Measurements from ENCODE around the gene HS2ST1.

HS2ST1 gene

DNA sequence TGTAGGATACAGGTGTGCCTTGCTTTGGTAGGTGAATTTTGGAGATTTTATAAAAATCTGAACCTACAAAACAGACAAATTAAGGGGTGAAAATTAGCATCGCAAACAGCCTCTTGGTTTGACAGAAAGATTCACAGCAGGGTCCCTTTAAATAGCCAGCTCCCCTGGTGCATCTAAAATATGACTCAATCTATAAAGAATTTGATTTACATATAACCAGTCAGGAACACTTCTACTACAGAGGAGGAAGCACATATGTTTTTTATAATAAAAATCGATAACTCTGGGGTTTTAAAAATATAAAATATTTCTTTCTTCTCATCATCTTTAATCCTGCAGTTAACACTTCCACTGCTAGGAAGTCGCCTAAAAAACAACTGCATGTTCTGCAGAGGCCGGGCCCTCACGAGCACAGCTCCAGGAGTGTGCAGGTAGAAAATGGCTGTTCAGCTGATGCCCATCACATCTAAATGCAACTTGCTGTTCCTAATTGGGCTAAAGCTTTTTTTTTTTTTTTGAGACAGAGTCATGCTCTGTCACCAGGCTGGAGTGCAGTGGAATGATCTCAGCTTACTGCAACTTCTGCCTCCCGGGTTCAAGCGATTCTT, 203.4 kb downstream of the HS2ST1 start:
- DNase-seq = no peak

DNA sequence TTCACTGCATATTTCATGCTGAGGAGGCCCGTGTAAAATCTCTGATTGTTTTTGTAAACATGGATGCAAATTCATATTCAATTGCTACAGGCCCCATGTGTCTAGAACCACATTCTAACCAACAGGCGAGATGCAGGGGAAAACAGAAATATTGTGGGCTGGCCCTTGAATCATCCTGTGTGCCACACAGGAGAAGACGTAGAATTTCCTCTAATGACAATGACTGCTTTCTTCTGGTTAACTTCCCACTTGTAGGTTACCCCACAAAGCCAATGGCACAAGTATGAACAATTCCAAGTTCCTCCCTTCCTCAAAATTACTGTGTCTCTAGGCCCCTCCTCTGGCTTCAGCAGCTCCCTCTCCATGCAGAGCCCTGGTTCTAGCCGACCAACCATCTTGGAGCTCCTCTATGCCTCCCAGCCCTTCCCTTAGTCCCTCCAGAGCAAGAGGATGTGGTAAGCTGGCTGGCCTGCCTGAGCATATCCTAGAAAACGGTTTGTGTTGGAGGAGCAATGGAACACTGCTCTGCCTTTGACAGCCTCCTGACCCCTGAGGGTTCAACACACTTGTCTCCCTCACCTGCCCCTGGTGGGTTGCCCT, 205.2 kb downstream of the HS2ST1 start:
- DNase-seq = no peak

- no peak for DNase-seq
Observed at GRCh38 chr1:87120779-87121178, 206.3 kb downstream of the HS2ST1 start.

- DNase-seq = no peak
Observed at GRCh38 chr1:87121711-87122163, 207.3 kb downstream of the HS2ST1 start.

DNA sequence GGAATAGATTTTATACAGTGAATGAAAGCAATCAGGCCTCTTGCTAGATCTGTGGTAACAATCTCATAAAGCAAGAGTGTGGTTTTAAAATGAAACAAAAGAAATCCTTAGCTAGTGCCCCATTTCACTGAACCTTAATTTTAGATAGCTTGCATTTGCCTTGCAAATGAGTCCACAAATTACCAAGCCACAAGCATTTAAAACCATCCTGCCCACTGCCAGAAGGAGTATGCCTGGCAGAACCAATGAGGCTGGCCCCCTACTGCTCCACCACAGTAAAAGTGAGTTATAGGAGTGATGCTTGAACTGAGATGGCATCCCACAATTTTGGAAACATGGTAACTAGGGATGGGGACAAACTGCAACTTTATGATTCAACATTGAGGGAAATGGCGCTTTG, 207.8 kb downstream of the HS2ST1 start:
- DNase-seq = no peak

- DNase-seq = no peak
Observed at GRCh38 chr1:87123610-87124009, 209.2 kb downstream of the HS2ST1 start.

- no peak for DNase-seq
Observed at GRCh38 chr1:87126886-87127505, 212.6 kb downstream of the HS2ST1 start.

GRCh38 chr1:87127581-87127980, 213.1 kb downstream of the HS2ST1 start:
- DNase-seq = no peak

DNA sequence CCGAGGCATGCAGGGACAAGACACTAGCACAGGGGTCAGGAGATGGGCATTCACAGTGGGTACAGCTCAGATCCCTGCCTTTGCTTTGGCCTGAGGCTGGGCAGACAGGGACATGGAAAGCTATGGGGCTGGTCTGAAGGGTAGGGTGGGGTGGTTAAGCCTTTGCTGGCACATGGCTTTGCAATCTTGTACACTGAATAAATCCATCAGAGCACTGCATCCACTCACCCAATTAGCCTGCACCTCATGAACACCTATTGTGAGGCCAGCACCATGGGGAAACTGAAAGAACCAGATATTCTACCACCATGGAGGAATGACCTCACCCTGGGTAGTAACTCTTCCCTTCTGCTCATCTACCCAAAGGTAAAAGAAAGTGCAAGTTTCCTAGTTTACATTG, 214.6 kb downstream of the HS2ST1 start:
- DNase-seq = no peak

GRCh38 chr1:87129606-87130005, 215.2 kb downstream of the HS2ST1 start:
- DNase-seq = no peak

GRCh38 chr1:87130438-87130837, 216.0 kb downstream of the HS2ST1 start:
- DNase-seq = no peak

DNA sequence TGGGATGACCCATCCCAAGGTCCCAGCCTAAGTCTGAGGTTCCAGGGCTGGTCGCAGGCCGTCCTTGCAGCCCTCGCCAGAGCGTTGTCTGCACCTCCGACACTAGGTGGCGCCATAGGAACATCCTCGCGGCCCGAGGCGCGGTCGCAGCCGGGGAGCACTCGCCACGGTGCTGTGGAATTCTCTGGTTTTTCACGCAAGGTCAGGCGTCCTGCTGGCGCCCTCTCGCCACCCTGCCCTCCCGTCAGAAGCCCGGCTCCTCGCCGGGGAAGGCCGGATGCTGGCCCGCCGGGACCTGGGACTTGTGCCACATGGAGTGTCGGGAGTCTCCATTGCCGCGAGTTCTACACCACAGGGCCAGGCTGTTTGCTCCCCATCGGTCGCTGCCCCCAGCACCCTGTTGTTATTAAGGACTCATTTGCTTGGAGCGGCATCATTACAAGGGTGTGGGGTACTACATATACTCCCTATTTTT, 217.4 kb downstream of the HS2ST1 start:
- peak; percentile 40 for DNase-seq

GRCh38 chr1:87132284-87132870, 217.9 kb downstream of the HS2ST1 start:
- DNase-seq = no peak

DNA sequence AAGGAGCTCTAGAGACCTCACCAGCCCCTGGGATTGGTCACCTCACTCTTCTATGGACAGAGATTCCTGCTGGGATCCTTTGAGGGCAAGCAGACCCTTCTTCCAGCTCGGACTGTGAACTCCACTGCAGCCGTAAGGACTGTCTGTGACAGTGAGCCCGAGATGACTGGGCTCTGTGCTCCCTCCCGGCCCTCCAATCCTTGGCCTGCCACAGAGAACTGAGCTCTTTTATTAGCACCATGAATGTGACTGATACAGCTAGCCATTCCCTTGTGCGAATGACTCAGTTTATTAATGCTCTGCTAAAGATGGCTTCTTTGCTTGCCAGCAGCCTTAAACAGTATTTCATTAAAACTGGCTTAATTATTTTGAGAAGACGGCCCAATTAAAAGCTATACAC, 219.6 kb downstream of the HS2ST1 start:
- no peak for DNase-seq

DNA sequence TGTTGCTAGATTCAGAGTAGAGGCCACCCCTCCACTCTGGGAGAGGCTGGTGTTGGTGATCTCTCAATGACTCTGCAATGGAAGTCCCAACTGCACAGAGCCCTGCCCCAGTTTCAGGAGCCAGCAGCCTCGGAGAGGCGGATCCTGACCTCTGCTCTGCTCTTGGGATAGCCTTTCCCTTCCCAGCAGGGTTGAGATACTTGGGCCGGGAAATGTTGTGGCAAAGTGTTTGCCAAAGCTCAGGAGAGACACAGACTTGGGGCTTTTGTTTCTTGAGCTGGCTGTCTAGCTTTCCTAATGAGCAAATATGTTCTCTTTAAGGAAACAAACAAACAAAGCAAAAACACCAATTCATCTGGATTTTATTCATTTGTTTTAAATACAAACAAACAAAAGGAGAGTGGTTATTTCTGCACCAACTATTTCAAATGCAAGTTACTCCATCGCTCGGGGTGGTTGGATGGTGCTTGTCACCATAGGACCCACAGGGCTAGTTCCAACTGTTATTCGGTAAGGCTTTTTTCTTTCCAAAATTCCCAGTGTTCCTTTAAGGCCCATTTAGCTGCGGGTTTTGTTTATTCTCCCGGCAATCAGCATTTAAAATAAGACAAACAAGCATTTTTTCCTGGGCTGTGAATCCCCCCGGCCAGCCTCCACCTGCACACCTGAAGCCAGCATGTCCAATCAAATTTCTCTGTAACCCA, 220.3 kb downstream of the HS2ST1 start:
- DNase-seq = no peak

DNA sequence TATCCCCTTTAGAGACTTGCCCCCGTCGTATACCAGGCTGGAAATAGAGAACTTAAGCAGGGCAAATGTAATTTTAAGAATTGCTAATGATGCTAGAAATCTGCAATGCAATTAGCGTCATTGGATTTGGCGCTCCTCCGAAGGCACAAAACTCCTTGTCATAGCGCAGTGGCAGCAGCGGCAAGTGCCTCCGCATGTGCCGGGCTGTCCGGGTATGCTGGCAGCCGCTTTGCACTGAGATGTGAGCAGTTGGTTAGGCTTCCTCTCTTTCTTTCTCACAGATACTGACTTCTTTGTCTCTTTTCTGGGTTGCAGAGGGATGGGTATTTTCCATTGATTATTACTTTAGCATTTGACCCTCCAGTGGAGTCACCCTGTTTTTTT, 220.9 kb downstream of the HS2ST1 start:
- DNase-seq = no peak

DNA sequence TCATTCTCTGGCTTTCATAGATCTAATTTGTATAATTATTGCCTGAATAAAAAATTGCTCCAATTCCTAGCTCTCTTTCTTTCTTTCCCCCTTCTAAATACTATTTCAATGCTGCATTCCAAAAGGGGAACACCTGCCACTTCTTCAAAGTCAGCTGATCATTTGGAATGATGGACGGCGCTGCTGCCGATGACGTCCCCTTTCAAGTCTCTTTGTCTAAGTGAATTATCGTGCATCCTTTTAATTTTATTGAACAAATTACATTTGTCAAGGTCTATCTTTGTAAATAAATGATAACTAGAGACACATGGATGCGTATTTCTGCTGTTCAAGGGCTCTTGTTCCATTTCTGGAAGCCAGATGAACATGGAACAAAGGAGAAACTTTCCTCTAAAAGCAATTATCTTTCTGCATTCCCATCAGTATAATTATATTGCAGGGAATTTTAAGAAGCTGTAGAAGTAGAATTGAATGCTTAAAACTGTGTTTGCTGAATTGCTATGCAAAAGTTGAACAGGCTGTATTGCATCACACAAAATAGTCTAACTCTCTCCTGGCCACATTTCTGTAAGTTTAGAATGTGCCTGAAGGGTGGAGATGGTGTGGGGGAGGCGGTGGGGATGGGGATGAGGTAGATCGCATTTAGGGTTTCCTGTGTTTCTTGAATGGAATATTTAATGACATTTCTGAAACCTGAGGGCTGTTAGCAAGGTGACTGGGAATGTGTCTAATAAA, 222.3 kb downstream of the HS2ST1 start:
- DNase-seq = no peak

- no peak for DNase-seq
Observed at GRCh38 chr1:87137342-87137739, 222.9 kb downstream of the HS2ST1 start.

DNA sequence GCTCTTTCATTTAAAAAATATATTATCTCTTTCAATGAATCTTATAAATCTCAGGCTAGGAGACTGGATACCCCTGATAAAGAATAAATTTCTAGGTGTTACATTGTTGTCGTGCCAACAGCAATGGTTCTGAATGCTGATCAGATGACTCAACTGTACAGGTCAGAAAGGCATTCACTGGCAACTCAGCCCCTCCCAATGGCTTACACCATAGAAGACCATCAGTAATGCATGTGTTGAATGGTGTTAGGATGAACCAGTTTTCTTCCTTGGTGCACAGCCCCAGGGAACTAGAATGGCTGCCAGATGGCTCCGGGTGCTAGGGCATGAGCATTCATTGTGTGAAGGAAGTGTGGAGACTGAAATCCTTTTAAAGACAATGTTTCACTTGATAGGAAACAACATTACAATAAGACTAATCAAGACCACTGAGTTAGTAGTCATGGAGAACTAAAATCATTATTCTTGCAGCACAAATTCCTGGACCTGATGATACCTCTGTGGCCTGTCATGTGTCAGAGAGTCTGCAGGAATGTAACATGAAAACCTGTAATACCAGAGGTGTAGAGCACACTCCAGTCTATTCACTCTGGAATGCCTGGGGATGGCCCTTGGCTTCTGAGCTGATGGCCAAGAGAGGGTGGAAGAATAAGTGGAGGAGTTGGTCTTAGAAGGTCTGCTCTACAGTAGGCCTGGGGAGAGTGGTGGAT, 226.6 kb downstream of the HS2ST1 start:
- DNase-seq = no peak

DNA sequence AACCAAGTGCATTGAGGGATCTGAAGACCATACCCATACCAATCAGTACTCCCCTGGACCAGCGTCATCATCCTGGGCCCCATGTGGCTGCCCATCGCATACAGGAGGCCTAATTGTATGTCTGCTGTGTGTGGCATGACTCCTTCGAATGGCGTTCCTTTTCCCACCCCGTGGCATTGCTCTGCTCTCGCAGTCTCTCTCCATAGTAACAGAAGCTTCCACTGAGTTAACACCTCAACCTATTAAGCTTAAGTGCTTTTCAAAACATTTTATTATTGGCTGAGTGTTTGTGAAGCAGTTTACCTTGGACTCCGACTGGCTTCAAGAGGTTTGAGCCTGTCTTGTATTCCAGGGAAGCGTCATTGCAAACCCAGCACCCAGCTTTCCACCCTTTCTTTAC, 227.1 kb downstream of the HS2ST1 start:
- peak; percentile 88 for DNase-seq

DNA sequence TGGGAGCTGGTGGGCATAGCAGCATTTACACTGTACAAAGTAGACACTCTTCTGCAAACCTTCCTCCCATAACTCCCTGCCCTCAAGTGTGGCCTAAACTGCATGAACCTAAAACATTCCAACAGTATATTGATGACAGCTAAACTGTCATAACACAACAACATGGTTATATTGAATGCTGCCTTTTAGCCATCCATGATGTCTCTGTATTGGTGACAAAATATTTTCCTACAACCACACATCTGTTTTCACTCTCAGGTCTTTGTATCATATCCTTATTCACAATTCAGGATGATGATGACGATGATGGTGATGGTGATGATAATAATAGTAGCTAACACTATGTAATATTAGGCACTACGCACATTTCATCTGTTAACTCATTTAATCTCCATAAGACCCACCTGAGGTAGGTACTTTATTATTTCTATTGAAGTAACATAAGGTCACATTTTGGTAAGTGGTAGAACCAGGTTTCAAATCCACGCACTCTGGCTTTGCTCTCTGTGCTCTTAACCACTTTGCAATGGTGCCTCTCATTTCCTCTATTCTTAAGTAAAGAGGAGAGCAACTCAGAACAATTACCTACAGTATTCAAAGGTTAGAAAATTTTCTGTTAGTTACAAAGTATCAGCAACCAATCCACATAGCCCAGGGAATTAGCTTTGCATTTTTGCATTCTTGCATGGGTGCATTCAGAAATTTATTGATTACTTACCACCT, 229.1 kb downstream of the HS2ST1 start:
- DNase-seq = no peak

Measured in NCI-H2029 treated with DMSO at 0.1 percent for 48 hours (cell line).